HL-60 (cell line): ENCODE measurements around the gene CD164L2.

ENCODE experiments used
- DNase-seq, 2 experiments: peaks; one replicate each; pipeline ENCODE4 v3.0.0-alpha.2; 2010 to 2020; ENCODE audit warnings: low read depth in 1 of 2, low spot score in 1 of 2
- H3K27ac ChIP-seq: fragments of 250-450 bp; sonication (Bioruptor Pico); replicated peaks from 2 replicates; pipeline ENCODE4 v1.5.1; 2020; ENCODE audit warnings: mild to moderate bottlenecking, moderate library complexity
- H3K27me3 ChIP-seq: fragments of 250-450 bp; sonication (Bioruptor Pico); 2 replicates; pipeline ENCODE4 v1.5.1; 2021; ENCODE audit warnings: mild to moderate bottlenecking, moderate library complexity; ENCODE audit not compliant: insufficient read depth, poor library complexity, severe bottlenecking
- H3K4me3 ChIP-seq: replicated peaks from 2 replicates; pipeline ENCODE4 v1.5.1; 2011; ENCODE audit warnings: mild to moderate bottlenecking, control low read depth, low read length; ENCODE audit not compliant: insufficient read depth
- GABPA ChIP-seq: IDR thresholded peaks from 2 replicates; pipeline ENCODE4 v1.6.1; 2012; ENCODE audit warnings: low read depth
- POLR2AphosphoS5 ChIP-seq: IDR thresholded peaks from 2 replicates; pipeline ENCODE4 v1.6.1; 2012; ENCODE audit warnings: low read depth
- SPI1 ChIP-seq: IDR thresholded peaks from 2 replicates; pipeline ENCODE4 v1.6.1; 2012; ENCODE audit warnings: low read depth, mild to moderate bottlenecking, borderline replicate concordance
- TF ChIP-seq, protein P1 (sequence below): IDR thresholded peaks from 2 replicates; pipeline ENCODE4 v1.6.1; 2012; ENCODE audit warnings: low read depth; ENCODE audit not compliant: insufficient replicate concordance
- TF ChIP-seq, protein P2 (sequence below): IDR thresholded peaks from one replicate; pipeline ENCODE4 v1.5.1; 2011; ENCODE audit warnings: low read length, control low read depth, inconsistent platforms; ENCODE audit not compliant: insufficient read depth

Gene CD164L2

GRCh38 chr1:27377760-27378495 is 5.2 kb downstream of the CD164L2 start:
- TF ChIP-seq SPI1: no peak
- TF ChIP-seq POLR2AphosphoS5: no peak
- TF ChIP-seq GABPA: no peak
- TF ChIP-seq, protein P1, sequence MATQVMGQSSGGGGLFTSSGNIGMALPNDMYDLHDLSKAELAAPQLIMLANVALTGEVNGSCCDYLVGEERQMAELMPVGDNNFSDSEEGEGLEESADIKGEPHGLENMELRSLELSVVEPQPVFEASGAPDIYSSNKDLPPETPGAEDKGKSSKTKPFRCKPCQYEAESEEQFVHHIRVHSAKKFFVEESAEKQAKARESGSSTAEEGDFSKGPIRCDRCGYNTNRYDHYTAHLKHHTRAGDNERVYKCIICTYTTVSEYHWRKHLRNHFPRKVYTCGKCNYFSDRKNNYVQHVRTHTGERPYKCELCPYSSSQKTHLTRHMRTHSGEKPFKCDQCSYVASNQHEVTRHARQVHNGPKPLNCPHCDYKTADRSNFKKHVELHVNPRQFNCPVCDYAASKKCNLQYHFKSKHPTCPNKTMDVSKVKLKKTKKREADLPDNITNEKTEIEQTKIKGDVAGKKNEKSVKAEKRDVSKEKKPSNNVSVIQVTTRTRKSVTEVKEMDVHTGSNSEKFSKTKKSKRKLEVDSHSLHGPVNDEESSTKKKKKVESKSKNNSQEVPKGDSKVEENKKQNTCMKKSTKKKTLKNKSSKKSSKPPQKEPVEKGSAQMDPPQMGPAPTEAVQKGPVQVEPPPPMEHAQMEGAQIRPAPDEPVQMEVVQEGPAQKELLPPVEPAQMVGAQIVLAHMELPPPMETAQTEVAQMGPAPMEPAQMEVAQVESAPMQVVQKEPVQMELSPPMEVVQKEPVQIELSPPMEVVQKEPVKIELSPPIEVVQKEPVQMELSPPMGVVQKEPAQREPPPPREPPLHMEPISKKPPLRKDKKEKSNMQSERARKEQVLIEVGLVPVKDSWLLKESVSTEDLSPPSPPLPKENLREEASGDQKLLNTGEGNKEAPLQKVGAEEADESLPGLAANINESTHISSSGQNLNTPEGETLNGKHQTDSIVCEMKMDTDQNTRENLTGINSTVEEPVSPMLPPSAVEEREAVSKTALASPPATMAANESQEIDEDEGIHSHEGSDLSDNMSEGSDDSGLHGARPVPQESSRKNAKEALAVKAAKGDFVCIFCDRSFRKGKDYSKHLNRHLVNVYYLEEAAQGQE: no peak
- TF ChIP-seq, protein P2, sequence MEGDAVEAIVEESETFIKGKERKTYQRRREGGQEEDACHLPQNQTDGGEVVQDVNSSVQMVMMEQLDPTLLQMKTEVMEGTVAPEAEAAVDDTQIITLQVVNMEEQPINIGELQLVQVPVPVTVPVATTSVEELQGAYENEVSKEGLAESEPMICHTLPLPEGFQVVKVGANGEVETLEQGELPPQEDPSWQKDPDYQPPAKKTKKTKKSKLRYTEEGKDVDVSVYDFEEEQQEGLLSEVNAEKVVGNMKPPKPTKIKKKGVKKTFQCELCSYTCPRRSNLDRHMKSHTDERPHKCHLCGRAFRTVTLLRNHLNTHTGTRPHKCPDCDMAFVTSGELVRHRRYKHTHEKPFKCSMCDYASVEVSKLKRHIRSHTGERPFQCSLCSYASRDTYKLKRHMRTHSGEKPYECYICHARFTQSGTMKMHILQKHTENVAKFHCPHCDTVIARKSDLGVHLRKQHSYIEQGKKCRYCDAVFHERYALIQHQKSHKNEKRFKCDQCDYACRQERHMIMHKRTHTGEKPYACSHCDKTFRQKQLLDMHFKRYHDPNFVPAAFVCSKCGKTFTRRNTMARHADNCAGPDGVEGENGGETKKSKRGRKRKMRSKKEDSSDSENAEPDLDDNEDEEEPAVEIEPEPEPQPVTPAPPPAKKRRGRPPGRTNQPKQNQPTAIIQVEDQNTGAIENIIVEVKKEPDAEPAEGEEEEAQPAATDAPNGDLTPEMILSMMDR: no peak
- no peak overlapping the region for H3K27ac ChIP-seq
- H3K4me3 ChIP-seq: no peak overlapping the region
- DNase-seq: no peak
- no peaks in the 10 kb centered on the region for H3K27me3 ChIP-seq

- no peaks in the 10 kb centered on the region for H3K27me3 ChIP-seq
- H3K4me3 ChIP-seq: no peak within 1 kb of the TSS
- TF ChIP-seq GABPA (no peak), SPI1 (no peak), POLR2AphosphoS5 (no peak)
- TF ChIP-seq, protein P1: no peak
- TF ChIP-seq, protein P2: no peak
- H3K27ac ChIP-seq: no peak within 1 kb of the TSS
- DNase-seq: no peak
Observed at GRCh38 chr1:27374362-27375086, 8.6 kb downstream of the CD164L2 start, which contains the start of gene FCN3. TSS of gene FCN3 (minus strand) at chr1:27374824. CDS start at chr1:27374818, 6 bp downstream.

DNA sequence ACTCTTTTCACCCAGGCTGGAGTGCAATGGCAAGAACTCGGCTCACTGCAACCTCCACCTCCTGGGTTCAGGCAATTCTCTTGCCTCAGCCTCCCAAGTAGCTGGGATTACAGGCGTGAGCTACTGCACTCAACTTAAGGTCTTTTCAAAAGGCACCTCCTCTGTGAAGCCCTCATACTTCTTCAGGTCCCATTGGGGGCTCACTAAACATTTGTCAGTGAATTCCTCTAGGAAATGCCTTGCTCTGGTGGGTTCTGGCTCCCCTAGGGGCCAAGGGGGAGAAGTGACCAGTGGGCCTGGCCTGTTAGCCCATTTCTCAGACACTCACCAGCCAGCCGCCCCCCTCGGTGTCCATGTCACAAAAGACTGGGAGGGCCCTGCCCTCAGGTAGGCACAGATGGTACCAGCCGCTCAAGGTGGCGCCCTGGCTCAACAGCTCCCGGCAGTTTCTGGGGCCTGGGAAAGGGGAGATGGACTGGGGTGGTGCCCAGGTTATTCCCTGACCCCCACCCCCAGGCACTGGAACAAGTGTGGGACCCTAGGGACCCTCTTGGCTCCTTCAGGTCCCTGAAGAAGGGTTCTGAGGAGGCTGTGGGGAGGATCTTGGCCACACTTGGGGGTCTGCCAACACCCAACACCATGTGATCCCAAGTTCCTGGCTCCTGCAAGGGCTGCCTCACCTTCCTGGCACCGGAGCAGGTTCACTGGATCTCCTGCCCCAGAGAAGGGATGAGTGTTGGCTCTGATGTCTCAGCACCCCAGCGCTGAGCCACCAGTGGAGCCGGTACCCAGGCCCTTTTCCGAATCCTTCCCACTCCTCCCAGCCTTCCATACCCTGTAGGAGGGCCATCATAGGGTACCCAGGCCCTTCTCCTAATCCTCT is 10.1 kb downstream of the CD164L2 start:
- no peak for DNase-seq
- TF ChIP-seq SPI1: no peak
- no peak for TF ChIP-seq POLR2AphosphoS5
- no peak for TF ChIP-seq GABPA
- TF ChIP-seq, protein P1: no peak
- TF ChIP-seq, protein P2: no peak
- H3K27me3 ChIP-seq: no peaks in the 10 kb centered on the region
- H3K4me3 ChIP-seq: no peak overlapping the region
- H3K27ac ChIP-seq: no peak overlapping the region
